ENCODE measurements around the gene BANP. TPM values are rescaled to one million over a fixed set of nuclear protein-coding genes. Genes with fewer than 3 reads are reported as not detected.
"Not testable (repeated sequence)": the region's sequence is repeated elsewhere in the genome, so short reads cannot be mapped to it uniquely, and the experiment has no call there.

The BANP gene
- total RNA-seq, 2 experiments from 2014 or later: 39.6 to 58.0 TPM

DNA sequence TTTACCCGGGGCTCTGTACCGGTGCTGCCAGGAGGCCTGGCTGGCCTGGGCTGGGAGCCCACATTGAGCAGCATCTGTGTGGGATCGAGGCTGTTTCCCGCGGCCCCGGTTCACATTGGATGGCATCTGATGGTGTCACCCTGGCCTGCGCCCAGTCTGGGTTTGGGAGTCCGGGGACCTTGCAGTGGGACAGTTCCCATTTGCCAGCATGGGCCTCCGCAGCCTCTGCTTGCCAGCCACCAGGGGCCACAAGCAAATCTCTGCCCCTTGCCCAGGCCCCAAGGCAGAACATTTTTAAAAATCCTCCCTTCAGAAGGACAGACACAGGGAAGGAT, 64.5 kb downstream of the BANP start:
- POLR2A ChIA-PET: no interaction called here
- Histone ChIP-seq H4K20me1 (ENCODE audit: insufficient read depth, low read length) (no peaks in the 10 kb centered on the region), H3K79me2 (ENCODE audit: insufficient read depth, low read depth, low read length) (no peaks in the 10 kb centered on the region), H2AFZ (ENCODE audit: low read length) (no peak overlapping the region), H3K4me2 (ENCODE audit: low read length) (no peak overlapping the region), H3K36me3 (ENCODE audit: insufficient read depth, low read length) (peaks cover 13% of the 10 kb centered on the region; the same call in 1 of the 2 replicates), H3K9me2 (ENCODE audit: insufficient read depth, low read length) (no peaks in the 10 kb centered on the region), H3K9me3 (ENCODE audit: low read length) (no peaks in the 10 kb centered on the region), H3K4me1 (ENCODE audit: insufficient read depth, low read length, poor library complexity, severe bottlenecking) (no peaks in the 10 kb centered on the region), H3K27ac (ENCODE audit: low read depth, low read length, poor library complexity, severe bottlenecking) (no peak overlapping the region), H3K4me3 (ENCODE audit: low read depth, low read length, poor library complexity, severe bottlenecking) (no peak overlapping the region)
- intact Hi-C loops (cut with micrococcal nuclease; ENCODE audit: unreplicated experiment): no loop called here
- no TSS peak for BruUV-seq (replicated peaks)
- CTCF ChIA-PET (ENCODE audit: unreplicated experiment): interaction anchor here (0.7 kb wide), 1 partner anchor 506 kb away, joined by 4 read pairs; no protein-coding TSS in a partner anchor
- no peak for DNase-seq (ENCODE audit: low spot score)
- TF ChIP-seq, protein P1, sequence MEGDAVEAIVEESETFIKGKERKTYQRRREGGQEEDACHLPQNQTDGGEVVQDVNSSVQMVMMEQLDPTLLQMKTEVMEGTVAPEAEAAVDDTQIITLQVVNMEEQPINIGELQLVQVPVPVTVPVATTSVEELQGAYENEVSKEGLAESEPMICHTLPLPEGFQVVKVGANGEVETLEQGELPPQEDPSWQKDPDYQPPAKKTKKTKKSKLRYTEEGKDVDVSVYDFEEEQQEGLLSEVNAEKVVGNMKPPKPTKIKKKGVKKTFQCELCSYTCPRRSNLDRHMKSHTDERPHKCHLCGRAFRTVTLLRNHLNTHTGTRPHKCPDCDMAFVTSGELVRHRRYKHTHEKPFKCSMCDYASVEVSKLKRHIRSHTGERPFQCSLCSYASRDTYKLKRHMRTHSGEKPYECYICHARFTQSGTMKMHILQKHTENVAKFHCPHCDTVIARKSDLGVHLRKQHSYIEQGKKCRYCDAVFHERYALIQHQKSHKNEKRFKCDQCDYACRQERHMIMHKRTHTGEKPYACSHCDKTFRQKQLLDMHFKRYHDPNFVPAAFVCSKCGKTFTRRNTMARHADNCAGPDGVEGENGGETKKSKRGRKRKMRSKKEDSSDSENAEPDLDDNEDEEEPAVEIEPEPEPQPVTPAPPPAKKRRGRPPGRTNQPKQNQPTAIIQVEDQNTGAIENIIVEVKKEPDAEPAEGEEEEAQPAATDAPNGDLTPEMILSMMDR (conservative IDR thresholded peaks at IDR 0.05; ENCODE audit: low read length): no peak
- TF ChIP-seq EZH2phosphoT487 (IDR thresholded peaks at IDR 0.05; ENCODE audit: borderline replicate concordance, low read depth, low read length): no peak

DNA sequence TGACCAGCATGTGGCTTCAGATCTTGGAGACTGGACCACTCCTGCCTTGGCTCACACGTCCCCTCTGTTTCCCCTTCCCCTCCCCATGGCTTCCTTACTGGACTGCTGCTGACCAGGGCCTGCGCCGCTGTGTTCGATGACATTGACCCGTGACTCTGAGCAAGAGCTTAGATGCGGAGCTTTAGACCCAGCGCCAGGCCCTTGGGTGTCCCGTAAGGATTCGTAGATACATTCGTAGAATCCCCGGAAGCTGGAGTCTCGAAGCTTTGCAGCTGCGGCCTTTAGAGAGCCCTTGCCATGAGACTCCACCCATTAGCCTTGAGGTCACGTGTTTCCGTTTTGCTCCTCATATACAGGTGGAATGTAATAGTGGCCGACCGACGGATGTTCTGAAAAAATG, 65.2 kb downstream of the BANP start:
- H3K27ac ChIP-seq (ENCODE audit: low read depth, low read length, poor library complexity, severe bottlenecking); H4K20me1 ChIP-seq (ENCODE audit: insufficient read depth, low read length); CTCF ChIA-PET (ENCODE audit: unreplicated experiment); H3K4me2 ChIP-seq (ENCODE audit: low read length); H3K36me3 ChIP-seq (ENCODE audit: insufficient read depth, low read length); H3K9me3 ChIP-seq (ENCODE audit: low read length); H2AFZ ChIP-seq (ENCODE audit: low read length); H3K9me2 ChIP-seq (ENCODE audit: insufficient read depth, low read length); DNase-seq (ENCODE audit: low spot score); BruUV-seq (replicated peaks); intact Hi-C loops (cut with micrococcal nuclease; ENCODE audit: unreplicated experiment); H3K4me1 ChIP-seq (ENCODE audit: insufficient read depth, low read length, poor library complexity, severe bottlenecking); H3K4me3 ChIP-seq (ENCODE audit: low read depth, low read length, poor library complexity, severe bottlenecking); H3K79me2 ChIP-seq (ENCODE audit: insufficient read depth, low read depth, low read length); POLR2A ChIA-PET: not testable (repeated sequence)

DNA sequence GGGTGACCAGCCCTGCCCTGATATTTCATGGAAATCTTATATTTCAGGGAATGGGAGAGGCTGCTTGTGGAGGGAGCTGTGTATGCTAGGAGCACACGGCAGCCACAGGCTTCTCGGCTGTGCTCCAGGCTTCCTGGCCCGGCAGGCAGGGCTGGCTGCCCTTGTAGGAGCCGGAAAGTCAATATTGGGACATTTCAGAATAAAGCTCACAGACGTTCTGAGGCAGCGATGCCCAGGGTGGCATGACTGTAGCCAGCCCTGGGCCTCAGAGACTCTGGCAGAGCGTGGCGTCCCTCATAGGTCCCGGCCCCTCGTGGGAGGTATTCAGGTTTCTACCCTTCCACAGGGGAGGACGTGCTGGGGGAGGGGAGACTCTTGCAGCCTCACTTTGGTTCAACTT, 65.7 kb downstream of the BANP start:
- ChIA-PET CTCF (ENCODE audit: unreplicated experiment) (no interaction called here), POLR2A (no interaction called here)
- H2AFZ ChIP-seq (ENCODE audit: low read length): no peak overlapping the region
- no peak overlapping the region for H3K27ac ChIP-seq (ENCODE audit: low read depth, low read length, poor library complexity, severe bottlenecking)
- intact Hi-C loops (cut with micrococcal nuclease; ENCODE audit: unreplicated experiment): no loop called here
- BruUV-seq (replicated peaks): no TSS peak
- TF ChIP-seq, protein P1 (conservative IDR thresholded peaks at IDR 0.05; ENCODE audit: low read length): no peak
- TF ChIP-seq EZH2phosphoT487 (IDR thresholded peaks at IDR 0.05; ENCODE audit: borderline replicate concordance, low read depth, low read length): no peak
- H4K20me1 ChIP-seq (ENCODE audit: insufficient read depth, low read length): no peaks in the 10 kb centered on the region
- H3K4me2 ChIP-seq (ENCODE audit: low read length): no peak overlapping the region
- H3K4me1 ChIP-seq (ENCODE audit: insufficient read depth, low read length, poor library complexity, severe bottlenecking): no peaks in the 10 kb centered on the region
- H3K4me3 ChIP-seq (ENCODE audit: low read depth, low read length, poor library complexity, severe bottlenecking): no peak overlapping the region
- no peaks in the 10 kb centered on the region for H3K79me2 ChIP-seq (ENCODE audit: insufficient read depth, low read depth, low read length)
- H3K36me3 ChIP-seq (ENCODE audit: insufficient read depth, low read length): peaks cover 10% of the 10 kb centered on the region; the same call in 1 of the 2 replicates
- no peaks in the 10 kb centered on the region for H3K9me3 ChIP-seq (ENCODE audit: low read length)
- H3K9me2 ChIP-seq (ENCODE audit: insufficient read depth, low read length): no peaks in the 10 kb centered on the region
- no peak for DNase-seq (ENCODE audit: low spot score)
